ENCODE measurements around the gene EFEMP1. TPM values are rescaled to one million over a fixed set of nuclear protein-coding genes. Genes with fewer than 3 reads are reported as not detected.

EFEMP1 gene
- total and polyA plus RNA-seq, 4 donors, result 0.65 to 11.5 (median 6.5) TPM

DNA sequence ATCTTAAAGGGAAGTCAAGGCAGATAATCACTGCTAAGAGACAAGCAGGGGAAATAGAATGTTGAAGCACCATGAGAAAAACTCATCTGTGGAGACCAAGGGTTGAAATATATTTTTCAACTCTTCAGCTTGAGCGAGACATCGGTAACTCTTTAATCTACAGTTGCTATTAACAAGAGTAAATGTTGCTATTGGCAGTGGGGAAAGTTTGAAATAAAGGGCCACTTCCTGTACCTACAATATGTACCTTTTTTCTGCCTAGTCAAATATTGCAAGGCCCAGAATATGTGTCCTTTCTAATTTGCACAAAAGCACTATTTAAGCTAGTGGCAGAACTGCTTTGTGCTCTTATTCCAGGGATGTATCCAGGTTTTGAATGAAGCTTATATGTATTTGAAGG lies 65.8 kb downstream of the EFEMP1 start (continued):
- TF ChIP-seq, protein P1, sequence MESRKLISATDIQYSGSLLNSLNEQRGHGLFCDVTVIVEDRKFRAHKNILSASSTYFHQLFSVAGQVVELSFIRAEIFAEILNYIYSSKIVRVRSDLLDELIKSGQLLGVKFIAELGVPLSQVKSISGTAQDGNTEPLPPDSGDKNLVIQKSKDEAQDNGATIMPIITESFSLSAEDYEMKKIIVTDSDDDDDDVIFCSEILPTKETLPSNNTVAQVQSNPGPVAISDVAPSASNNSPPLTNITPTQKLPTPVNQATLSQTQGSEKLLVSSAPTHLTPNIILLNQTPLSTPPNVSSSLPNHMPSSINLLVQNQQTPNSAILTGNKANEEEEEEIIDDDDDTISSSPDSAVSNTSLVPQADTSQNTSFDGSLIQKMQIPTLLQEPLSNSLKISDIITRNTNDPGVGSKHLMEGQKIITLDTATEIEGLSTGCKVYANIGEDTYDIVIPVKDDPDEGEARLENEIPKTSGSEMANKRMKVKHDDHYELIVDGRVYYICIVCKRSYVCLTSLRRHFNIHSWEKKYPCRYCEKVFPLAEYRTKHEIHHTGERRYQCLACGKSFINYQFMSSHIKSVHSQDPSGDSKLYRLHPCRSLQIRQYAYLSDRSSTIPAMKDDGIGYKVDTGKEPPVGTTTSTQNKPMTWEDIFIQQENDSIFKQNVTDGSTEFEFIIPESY (IDR thresholded peaks at IDR 0.05), result no peak

DNA sequence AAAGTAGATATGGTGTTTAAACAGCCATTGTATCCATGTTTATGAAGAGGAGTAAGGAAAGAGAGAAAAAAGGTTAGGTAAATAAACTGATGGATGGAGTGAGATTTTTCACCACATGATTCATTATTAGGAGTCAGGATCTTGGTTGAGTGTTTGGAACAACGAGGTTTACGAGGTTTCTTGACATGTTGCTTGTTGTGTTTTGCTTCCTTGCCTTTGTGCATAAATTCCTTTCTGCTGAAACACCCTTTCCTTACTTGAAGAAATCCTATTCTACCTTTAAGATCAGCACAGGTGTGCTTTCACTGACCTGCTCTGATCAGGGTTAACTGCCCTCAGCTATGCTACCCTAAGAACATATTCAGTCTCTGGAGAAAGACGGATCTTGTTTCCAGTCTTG lies 66.6 kb downstream of the EFEMP1 start:
- Histone ChIP-seq H3K4me3 (ENCODE audit: low read depth in 1 of 3, low read length in 3 of 3) (no peak overlapping the region), H3K9me3 (ENCODE audit: control insufficient read depth in 4 of 4, low read length in 3 of 4) (peaks cover 0 to 1% (median 0%) of the 10 kb centered on the region in 4 donors), H3K27ac (ENCODE audit: low read depth in 1 of 2, low read length in 2 of 2) (no peak overlapping the region), H3K4me1 (ENCODE audit: control insufficient read depth in 4 of 4, insufficient read depth in 4 of 4, low read length in 3 of 4) (no peaks in the 10 kb centered on the region), H3K36me3 (ENCODE audit: control insufficient read depth in 4 of 4, insufficient read depth in 3 of 4, low read depth in 1 of 4, low read length in 3 of 4) (no peaks in the 10 kb centered on the region), H3K27me3 (ENCODE audit: control insufficient read depth in 4 of 4, insufficient read depth in 4 of 4, low read length in 3 of 4) (no peaks in the 10 kb centered on the region), H3K9ac (ENCODE audit: low read depth in 1 of 2, low read length in 2 of 2) (no peak overlapping the region)
- TF ChIP-seq, protein P1 (IDR thresholded peaks at IDR 0.05), result no peak
- TF ChIP-seq NR2F2 (IDR thresholded peaks at IDR 0.05) (no peak), EGR1 (IDR thresholded peaks at IDR 0.05; ENCODE audit: low read depth in 2 of 2) (no peak), RAD21 (IDR thresholded peaks at IDR 0.05) (no peak), SP1 (IDR thresholded peaks at IDR 0.05) (no peak), HNF4A (conservative IDR thresholded peaks at IDR 0.05) (no peak), TAF1 (conservative IDR thresholded peaks at IDR 0.05) (no peak), JUND (IDR thresholded peaks at IDR 0.05) (no peak), HNF4G (IDR thresholded peaks at IDR 0.05) (no peak)
- TF ChIP-seq, protein P2, sequence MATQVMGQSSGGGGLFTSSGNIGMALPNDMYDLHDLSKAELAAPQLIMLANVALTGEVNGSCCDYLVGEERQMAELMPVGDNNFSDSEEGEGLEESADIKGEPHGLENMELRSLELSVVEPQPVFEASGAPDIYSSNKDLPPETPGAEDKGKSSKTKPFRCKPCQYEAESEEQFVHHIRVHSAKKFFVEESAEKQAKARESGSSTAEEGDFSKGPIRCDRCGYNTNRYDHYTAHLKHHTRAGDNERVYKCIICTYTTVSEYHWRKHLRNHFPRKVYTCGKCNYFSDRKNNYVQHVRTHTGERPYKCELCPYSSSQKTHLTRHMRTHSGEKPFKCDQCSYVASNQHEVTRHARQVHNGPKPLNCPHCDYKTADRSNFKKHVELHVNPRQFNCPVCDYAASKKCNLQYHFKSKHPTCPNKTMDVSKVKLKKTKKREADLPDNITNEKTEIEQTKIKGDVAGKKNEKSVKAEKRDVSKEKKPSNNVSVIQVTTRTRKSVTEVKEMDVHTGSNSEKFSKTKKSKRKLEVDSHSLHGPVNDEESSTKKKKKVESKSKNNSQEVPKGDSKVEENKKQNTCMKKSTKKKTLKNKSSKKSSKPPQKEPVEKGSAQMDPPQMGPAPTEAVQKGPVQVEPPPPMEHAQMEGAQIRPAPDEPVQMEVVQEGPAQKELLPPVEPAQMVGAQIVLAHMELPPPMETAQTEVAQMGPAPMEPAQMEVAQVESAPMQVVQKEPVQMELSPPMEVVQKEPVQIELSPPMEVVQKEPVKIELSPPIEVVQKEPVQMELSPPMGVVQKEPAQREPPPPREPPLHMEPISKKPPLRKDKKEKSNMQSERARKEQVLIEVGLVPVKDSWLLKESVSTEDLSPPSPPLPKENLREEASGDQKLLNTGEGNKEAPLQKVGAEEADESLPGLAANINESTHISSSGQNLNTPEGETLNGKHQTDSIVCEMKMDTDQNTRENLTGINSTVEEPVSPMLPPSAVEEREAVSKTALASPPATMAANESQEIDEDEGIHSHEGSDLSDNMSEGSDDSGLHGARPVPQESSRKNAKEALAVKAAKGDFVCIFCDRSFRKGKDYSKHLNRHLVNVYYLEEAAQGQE (IDR thresholded peaks at IDR 0.05), result no peak
- TF ChIP-seq, protein P3, sequence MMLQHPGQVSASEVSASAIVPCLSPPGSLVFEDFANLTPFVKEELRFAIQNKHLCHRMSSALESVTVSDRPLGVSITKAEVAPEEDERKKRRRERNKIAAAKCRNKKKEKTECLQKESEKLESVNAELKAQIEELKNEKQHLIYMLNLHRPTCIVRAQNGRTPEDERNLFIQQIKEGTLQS (IDR thresholded peaks at IDR 0.05), result no peak
- TF ChIP-seq, protein P4, sequence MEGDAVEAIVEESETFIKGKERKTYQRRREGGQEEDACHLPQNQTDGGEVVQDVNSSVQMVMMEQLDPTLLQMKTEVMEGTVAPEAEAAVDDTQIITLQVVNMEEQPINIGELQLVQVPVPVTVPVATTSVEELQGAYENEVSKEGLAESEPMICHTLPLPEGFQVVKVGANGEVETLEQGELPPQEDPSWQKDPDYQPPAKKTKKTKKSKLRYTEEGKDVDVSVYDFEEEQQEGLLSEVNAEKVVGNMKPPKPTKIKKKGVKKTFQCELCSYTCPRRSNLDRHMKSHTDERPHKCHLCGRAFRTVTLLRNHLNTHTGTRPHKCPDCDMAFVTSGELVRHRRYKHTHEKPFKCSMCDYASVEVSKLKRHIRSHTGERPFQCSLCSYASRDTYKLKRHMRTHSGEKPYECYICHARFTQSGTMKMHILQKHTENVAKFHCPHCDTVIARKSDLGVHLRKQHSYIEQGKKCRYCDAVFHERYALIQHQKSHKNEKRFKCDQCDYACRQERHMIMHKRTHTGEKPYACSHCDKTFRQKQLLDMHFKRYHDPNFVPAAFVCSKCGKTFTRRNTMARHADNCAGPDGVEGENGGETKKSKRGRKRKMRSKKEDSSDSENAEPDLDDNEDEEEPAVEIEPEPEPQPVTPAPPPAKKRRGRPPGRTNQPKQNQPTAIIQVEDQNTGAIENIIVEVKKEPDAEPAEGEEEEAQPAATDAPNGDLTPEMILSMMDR (IDR thresholded peaks at IDR 0.05; ENCODE audit: low read depth, low read length, missing input control), result no peak
- WGBS, result 78% methylated on average over 3 of the region's 3 CpGs
- no peak for DNase-seq (ENCODE audit: low spot score)
